HG02884 (cell line): ENCODE data around the gene LAMP5.

ENCODE experiments used
- ATAC-seq: cut with Tn5 transposase; IDR thresholded peaks from one replicate; pipeline ENCODE4 v1.9.1; 2021; ENCODE audit warnings: mild to moderate bottlenecking, moderate library complexity; ENCODE audit not compliant: unreplicated experiment

LAMP5 gene

GRCh38 chr20:9499126-9499899 lies 15.1 kb upstream of the LAMP5 start:
- no peak for ATAC-seq

- ATAC-seq = peak; percentile 72
Measured at GRCh38 chr20:9500121-9500520, 14.3 kb upstream of the LAMP5 start.

DNA sequence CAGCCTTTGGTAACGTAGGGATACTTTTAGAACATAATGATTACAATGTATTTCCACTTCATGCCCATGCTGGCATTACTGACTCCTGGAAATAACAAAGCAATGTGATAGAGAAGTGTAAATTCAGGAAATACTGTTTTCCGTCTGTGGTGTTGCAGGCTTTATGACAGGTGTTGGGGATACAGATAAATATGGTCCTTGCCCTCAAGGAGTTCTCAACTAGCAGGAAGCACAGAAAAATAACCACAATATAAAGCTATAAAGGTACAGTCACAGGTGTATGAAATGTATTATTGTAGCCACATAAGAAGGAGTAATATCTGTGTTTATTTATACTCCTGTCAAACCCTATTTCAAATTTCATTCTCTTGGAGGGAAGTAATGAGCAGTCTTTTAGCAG lies 12.9 kb upstream of the LAMP5 start:
- no peak for ATAC-seq

- ATAC-seq = no peak
Measured at GRCh38 chr20:9503526-9504245, 10.7 kb upstream of the LAMP5 start.

DNA sequence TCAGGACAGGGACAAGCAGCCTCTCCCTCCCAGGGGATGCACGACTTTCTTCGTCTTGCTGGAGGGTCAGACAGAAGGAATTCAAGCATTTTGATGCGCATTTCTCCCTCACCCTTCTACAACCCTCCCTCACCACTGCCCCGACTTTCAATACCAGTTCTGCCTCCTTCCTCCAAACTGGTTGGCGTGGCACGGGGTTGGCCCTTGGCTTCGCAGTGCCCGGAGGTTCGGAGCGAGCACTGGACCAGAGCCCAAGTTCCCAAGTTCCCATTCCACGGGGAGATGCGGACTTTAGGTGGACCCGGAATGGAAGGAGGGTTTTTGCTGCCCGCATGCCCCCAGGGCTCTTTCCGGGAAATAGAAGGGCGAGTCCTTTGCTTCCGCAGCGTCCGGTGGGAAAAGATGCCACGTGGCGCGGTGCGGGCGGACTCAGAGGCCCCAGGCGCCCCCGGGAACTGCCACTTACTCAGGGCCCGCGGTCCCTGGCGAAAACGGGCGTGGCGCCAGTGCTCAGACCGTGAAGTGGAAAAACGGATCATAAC lies 8.0 kb upstream of the LAMP5 start:
- no peak for ATAC-seq

- ATAC-seq = no peak
Measured at GRCh38 chr20:9506964-9507369, 7.4 kb upstream of the LAMP5 start.

DNA sequence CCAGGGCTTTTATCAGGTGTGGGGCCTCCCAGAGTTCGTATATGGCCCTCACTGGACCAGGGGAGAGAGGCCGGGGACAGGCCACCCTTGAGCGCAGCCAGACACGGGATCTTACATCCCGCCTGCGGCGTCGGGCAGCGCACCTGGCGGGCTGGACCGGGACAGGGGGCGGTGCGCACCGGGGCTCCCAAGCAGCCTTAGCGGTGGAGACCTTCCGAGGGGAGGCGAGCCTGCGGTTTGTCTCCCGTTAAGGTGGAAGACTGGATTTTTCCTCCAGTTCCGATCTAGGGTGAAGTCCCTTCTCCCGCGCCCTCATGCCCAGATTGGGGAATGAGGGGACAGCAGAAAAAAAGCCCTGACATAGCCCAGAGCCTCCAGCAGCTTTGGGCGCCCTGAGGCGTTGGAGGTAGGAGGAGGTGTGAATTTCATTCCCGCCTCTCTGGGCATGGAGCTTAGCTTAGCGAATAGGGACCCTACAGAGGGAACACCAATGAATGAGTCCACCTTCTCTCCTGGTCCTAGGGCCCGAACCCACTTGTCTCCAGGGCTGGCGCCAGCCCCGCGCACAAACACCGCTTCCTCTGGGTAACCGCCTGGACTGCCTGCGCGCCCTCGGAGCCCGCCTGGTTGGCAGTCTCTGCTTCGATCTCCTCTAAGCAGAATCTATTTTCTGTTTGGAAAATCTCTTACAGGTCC lies 6.7 kb upstream of the LAMP5 start:
- no peak for ATAC-seq

DNA sequence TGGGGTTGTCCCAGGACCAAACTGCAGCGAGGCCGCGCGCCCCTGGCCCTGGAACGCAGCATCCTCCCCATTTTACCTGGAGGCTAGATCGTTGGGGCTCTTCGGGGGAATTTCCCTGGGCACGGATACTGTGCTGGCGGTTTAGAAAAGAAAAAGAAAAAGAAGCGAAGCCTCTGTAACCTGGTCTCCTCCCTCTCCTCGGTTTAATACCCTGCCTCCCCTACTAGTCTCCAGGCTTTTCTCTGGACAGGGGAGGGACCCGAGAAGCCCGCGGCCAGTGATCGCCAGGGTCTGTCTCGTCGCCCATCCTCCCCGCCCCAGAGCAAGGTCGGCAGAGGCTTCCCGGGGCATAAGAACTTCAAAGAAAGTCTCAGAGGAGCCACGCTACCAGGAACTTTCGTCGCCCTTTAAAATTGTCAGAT lies 6.1 kb upstream of the LAMP5 start:
- no peak for ATAC-seq

DNA sequence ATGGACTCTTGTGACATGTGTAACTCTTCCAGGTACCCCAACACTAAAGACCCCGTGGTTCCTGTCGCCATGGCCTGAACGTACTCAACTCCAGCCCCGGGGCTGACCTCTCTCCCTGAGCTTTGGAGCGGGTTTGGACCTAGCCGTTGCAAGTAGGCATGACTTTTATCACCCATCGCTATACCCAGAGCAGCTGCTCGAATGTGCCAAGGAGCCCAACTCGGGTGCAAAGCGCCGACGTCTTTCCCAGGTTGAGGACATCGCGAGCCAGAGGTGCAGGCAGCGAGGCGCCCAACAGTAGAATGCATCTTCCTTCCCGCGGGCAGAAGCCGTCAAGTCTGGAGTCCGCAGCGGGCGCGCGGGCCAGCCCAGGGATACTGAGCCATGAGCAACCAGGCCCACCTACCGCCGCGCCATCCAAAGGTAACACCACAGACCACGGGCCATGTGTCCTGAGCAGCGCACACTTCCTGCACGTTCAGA lies 5.7 kb upstream of the LAMP5 start:
- ATAC-seq = no peak

- ATAC-seq = no peak
Measured at GRCh38 chr20:9509246-9509645, 5.1 kb upstream of the LAMP5 start.

- no peak for ATAC-seq
Measured at GRCh38 chr20:9510911-9511310, 3.5 kb upstream of the LAMP5 start.

DNA sequence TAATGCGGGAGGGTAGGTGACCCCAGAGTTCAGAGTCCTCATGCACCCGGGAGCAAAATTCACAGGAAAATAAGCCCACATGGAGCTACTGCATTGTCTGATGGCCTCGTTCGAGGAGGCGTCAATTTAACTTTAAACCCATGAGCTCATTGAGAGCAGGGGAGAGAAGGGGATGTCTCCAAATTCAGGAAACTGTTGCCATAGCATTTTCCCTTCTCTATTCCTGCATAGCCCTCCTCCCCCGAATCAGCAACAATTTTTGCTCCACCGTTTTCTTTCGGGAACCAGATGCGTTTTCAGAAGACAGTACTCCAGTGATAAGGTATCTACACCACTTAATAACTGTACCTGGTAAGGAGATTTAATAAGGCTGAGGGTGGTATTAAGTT lies 324 bp upstream of the LAMP5 start:
- no peak for ATAC-seq

DNA sequence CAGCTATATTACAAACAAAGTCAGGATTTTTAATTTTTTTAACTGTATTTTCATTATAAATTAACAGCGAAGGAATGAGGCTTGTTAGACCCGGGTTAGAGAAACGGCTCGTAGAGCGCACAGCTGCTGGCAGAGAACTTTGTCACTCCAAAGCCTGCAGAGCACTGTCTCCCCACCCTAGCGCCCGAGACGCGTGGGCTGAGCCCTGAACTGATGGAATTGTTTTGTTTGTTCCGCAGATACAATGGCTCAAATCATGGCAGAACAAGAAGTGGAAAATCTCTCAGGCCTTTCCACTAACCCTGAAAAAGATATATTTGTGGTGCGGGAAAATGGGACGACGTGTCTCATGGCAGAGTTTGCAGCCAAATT lies 810 bp downstream of the LAMP5 start:
- no peak for ATAC-seq

GRCh38 chr20:9515741-9516233 lies 1.4 kb downstream of the LAMP5 start:
- ATAC-seq = no peak

GRCh38 chr20:9516234-9516871 lies 2.0 kb downstream of the LAMP5 start:
- no peak for ATAC-seq

DNA sequence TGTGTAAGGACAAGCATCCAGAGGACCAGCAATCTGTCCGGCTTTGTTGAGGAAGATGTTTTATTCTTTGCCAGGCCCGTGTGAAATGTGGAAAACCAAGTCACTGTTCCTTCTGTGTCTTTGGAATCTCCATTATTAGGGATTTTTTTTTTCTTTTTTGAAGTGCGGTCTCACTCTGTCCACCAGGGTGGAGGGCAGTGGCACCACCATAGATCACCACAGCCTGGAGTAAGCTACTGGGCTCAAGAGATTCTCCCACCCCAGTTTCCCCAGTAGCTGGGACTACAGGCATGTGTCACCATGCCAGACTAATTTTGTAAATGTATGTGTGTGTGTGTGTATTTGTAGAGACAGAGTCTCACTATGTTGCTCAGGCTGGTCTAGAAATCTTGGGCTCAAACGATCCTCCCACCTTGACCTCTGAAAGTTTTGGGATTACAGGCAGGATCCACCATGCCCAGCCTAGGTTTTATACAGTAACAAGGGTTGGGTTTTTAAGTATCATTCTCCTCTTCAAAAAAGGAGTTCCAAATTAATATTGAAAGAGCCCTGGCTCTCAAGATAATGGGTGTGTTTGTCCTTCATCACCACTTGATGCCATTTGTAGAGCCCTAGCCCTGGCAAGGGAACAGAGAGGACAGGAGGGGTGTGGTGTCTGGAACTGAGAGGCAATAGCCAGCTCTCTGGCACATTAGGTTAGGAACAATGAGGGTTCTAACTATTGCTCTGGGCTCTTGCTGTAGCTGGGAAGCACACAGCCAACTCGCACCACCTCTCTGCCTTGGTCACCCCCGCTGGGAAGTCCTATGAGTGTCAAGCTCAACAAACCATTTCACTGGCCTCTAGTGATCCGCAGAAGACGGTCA lies 3.1 kb downstream of the LAMP5 start:
- no peak for ATAC-seq

DNA sequence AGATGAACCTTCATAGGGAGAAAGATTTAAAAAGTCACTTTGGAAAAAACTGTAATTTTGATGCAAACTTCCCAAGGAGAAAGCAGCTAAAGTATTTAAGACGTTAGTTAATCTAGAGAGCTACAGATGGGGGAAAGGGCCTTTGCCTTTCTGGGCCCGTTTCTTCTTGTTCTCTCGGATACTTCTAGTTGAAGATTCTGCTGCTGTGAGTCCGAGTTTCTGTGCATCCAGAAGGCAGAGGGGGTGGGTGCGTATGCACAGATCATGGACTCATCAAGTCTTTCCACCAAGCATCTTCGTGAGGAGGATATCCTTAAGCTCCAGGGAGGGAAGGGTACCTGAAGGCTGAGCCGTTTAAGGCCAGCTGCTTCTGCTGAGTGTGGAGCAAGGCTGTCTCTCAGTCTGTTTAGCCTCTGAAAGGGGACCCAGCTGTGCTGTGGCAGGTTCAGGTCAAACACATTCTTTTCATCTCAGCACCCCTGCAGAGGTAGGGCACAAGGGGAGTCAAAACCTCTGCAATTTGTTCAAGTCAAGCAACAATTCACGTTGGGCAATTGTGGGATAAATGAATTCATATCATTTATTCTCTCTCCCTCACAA lies 4.3 kb downstream of the LAMP5 start:
- no peak for ATAC-seq

- no peak for ATAC-seq
Measured at GRCh38 chr20:9520086-9520485, 5.7 kb downstream of the LAMP5 start.

DNA sequence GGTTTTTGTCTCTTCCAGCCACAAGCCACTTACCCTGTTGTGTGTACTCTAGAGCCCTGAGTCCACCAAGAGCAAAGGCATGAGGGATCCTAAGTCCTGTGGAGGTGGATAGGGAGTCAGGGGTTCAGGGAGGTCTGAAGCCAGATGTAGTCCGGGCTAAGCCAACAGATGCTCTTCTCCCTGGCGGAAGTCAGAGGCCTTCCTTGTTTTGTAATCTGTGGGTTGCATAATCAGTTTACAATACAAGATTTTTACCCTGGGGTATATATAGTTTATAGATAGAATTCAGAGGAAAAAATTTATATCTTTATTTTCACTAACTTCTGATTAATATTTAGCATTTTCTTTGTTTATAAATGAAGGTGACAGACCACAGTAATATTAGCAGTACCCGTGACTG lies 9.2 kb downstream of the LAMP5 start:
- ATAC-seq = no peak

- ATAC-seq = no peak
Measured at GRCh38 chr20:9531581-9531980, 17.2 kb downstream of the LAMP5 start.
